Dendritic cell treated with granulocyte-macrophage colony-stimulating factor and Interleukin-4, amounts not matched to agents 40 ng/mL and 50 ng/mL, for 4 days (primary cell): Measurements from ENCODE around the gene PCDHA12.

ENCODE experiments used
- H3K27ac Mint-ChIP-seq: one replicate; pipeline ENCODE4 v1.8.0; 2022; ENCODE audit warnings: mild to moderate bottlenecking, mixed read lengths
- H3K27me3 Mint-ChIP-seq: one replicate; pipeline ENCODE4 v1.8.0; 2022; ENCODE audit warnings: mild to moderate bottlenecking, mixed read lengths
- H3K36me3 Mint-ChIP-seq: one replicate; pipeline ENCODE4 v1.8.0; 2022; ENCODE audit warnings: low read depth, mixed read lengths
- H3K4me1 Mint-ChIP-seq: one replicate; pipeline ENCODE4 v1.8.0; 2022; ENCODE audit warnings: low read depth, mixed read lengths
- H3K4me3 Mint-ChIP-seq: one replicate; pipeline ENCODE4 v1.8.0; 2022; ENCODE audit warnings: mild to moderate bottlenecking, moderate library complexity, mixed read lengths
- H3K9me3 Mint-ChIP-seq: one replicate; pipeline ENCODE4 v1.8.0; 2022; ENCODE audit warnings: mixed read lengths
- intact Hi-C: fragments of 100-400 bp; cut with micrococcal nuclease; formaldehyde crosslinking; loops from one replicate; pipeline ENCODE4 v1.15.0; 2022

The PCDHA12 gene

GRCh38 chr5:140877262-140877581 lies 2.1 kb downstream of the PCDHA12 start:
- Mint-ChIP-seq H3K27me3 (peaks cover 29% of the 10 kb centered on the region), H3K27ac (no peak overlapping the region), H3K36me3 (no peaks in the 10 kb centered on the region), H3K4me1 (no peaks in the 10 kb centered on the region), H3K9me3 (peaks cover 61% of the 10 kb centered on the region), H3K4me3 (no peak overlapping the region)
- intact Hi-C loops = no loop called here

- no peak within 1 kb of the TSS for H3K4me3 Mint-ChIP-seq
- H3K27ac Mint-ChIP-seq = no peak within 1 kb of the TSS
- peaks cover 62% of the 10 kb centered on the region for H3K9me3 Mint-ChIP-seq
- H3K4me1 Mint-ChIP-seq = no peaks in the 10 kb centered on the region
- H3K36me3 Mint-ChIP-seq = no peaks in the 10 kb centered on the region
- intact Hi-C loops = no loop called here
- peaks cover 26% of the 10 kb centered on the region for H3K27me3 Mint-ChIP-seq
Observed at GRCh38 chr5:140881889-140882590, 6.9 kb downstream of the PCDHA12 start, which contains the start of gene PCDHA13. Gene PCDHA13, plus strand, starts transcription at chr5:140882124. Its CDS starts 145 bp downstream, at chr5:140882269.

- no peaks in the 10 kb centered on the region for H3K4me1 Mint-ChIP-seq
- H3K9me3 Mint-ChIP-seq = peaks cover 62% of the 10 kb centered on the region
- intact Hi-C loops = no loop called here
- no peak overlapping the region for H3K27ac Mint-ChIP-seq
- H3K4me3 Mint-ChIP-seq = no peak overlapping the region
- H3K36me3 Mint-ChIP-seq = no peaks in the 10 kb centered on the region
- H3K27me3 Mint-ChIP-seq = peaks cover 21% of the 10 kb centered on the region
Observed at GRCh38 chr5:140882591-140882899, 7.4 kb downstream of the PCDHA12 start.

GRCh38 chr5:140883373-140883772 lies 8.3 kb downstream of the PCDHA12 start:
- Mint-ChIP-seq H3K27me3 (peaks cover 21% of the 10 kb centered on the region), H3K9me3 (peaks cover 66% of the 10 kb centered on the region), H3K27ac (no peak overlapping the region), H3K36me3 (no peaks in the 10 kb centered on the region), H3K4me1 (no peaks in the 10 kb centered on the region), H3K4me3 (no peak overlapping the region)
- intact Hi-C loops = no loop called here

- intact Hi-C loops = no loop called here
- Mint-ChIP-seq H3K36me3 (no peaks in the 10 kb centered on the region), H3K4me1 (no peaks in the 10 kb centered on the region), H3K27ac (no peak overlapping the region), H3K4me3 (no peak overlapping the region), H3K9me3 (peaks cover 60% of the 10 kb centered on the region), H3K27me3 (peaks cover 21% of the 10 kb centered on the region)
Observed at GRCh38 chr5:140883927-140884697, 9.0 kb downstream of the PCDHA12 start.

GRCh38 chr5:140916325-140916724 lies 41.2 kb downstream of the PCDHA12 start:
- Mint-ChIP-seq H3K4me3 (no peak overlapping the region), H3K27me3 (no peaks in the 10 kb centered on the region), H3K36me3 (no peaks in the 10 kb centered on the region), H3K4me1 (no peaks in the 10 kb centered on the region), H3K9me3 (peaks cover 53% of the 10 kb centered on the region), H3K27ac (no peak overlapping the region)
- intact Hi-C loops = no loop called here

DNA sequence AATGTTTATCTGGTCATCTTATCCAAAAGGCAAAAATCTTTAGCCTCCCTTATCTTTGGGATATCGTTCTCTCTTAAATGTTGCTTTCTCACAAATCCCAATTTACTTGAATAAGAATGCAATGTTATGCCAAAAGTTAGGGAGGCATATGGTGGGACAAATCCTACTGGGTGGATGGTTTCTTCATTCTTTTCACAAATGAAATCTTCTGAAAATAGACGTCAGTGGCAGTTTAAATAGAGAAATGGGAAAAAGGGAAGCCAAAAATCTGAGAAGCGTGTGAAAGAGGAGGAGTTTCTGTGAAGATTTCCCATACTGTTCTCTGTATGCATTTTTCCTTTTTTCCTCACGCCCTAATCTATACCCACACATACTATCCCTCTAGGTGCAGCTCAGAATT lies 48.5 kb downstream of the PCDHA12 start:
- H3K4me1 Mint-ChIP-seq = peaks cover 8% of the 10 kb centered on the region
- intact Hi-C loops = no loop called here
- peaks cover 37% of the 10 kb centered on the region for H3K27me3 Mint-ChIP-seq
- no peaks in the 10 kb centered on the region for H3K36me3 Mint-ChIP-seq
- no peak overlapping the region for H3K27ac Mint-ChIP-seq
- peaks cover 29% of the 10 kb centered on the region for H3K9me3 Mint-ChIP-seq
- no peak overlapping the region for H3K4me3 Mint-ChIP-seq

DNA sequence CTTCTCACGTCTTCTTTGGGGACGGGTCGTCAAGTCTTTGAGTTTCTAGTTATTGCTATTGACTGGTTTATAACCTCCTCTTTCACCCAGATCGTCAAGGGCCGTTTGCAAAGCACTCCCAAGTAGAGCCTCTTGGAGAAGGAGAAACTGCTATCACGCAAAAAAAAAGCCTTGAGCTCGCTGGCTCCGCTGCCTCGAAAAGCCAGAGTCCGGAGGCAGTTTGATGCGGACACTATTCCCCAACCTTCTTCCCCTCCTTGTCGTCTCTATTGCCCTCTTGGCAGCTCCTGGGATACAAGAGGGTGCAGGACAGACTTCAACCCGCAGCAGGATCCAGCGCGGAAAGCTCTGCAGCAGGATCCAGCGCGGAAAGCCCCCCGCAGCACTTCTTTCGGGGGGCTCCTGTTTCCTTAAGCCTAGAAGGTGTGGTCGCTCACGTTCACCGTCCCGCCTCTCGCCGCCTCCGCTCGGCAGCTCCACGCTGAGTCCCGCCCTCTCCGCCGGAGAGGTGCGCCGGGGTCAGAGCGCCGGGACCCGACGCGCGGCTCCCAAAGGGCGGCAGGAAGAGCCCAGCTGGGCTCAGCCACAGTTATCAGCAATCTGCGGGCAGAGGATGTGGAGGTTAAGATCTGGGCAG lies 50.8 kb downstream of the PCDHA12 start, which contains the start of gene PCDHAC1:
Gene PCDHAC1 (plus strand): TSS at position 494 of the 637 bp plus-strand sequence. CDS start 594 bp downstream, outside the sequence.
- peaks cover 44% of the 10 kb centered on the region for H3K27me3 Mint-ChIP-seq

DNA sequence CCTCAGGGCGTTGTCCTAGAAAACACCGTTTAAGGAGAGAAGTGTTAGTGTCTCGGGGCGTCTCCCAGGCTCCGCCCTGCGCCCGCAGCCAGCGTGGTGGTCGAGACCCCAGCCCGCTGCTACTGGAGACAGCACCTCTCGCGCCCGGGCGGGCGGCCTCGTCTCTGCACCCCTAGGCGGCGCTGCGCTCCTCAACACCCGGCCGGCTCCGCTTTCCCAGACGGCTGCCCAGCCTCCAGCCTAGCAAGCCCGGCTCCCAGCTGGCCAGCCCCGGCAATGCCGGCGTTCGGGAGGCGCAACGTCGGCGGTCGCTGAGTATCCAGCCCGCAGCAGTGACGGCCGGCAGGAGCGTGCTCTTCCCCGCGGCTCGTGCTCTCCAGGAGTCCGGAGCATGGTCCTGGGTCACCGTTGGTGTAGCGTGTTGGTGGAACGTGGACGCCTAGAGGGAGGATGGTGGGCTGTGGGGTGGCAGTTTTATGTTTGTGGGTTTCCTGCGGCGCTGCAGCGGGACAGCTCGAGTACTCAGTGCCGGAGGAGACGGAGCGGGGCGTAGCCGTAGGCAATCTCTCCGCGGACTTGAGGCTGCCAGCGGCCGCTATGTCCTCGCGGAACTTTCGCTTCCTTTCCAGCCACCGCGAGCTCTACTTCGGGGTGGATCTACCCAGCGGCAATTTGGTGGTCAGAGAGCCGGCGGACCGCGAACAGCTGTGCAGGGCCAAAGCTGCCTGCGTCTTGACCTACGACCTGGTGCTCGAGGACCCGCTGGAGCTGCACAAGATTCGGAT lies 51.5 kb downstream of the PCDHA12 start:
- peaks cover 33% of the 10 kb centered on the region for H3K9me3 Mint-ChIP-seq
- H3K27me3 Mint-ChIP-seq = peaks cover 44% of the 10 kb centered on the region
- H3K4me3 Mint-ChIP-seq = peak overlapping the region; percentile 39
- H3K4me1 Mint-ChIP-seq = peaks cover 8% of the 10 kb centered on the region
- intact Hi-C loops = no loop called here
- H3K27ac Mint-ChIP-seq = no peak overlapping the region
- H3K36me3 Mint-ChIP-seq = no peaks in the 10 kb centered on the region

More for the DNA sequence above, 50.8 kb downstream of the PCDHA12 start, which contains the start of gene PCDHAC1:
- no peak within 1 kb of the TSS for H3K27ac Mint-ChIP-seq
- intact Hi-C loops = no loop called here
- H3K9me3 Mint-ChIP-seq = peaks cover 33% of the 10 kb centered on the region
- peaks cover 8% of the 10 kb centered on the region for H3K4me1 Mint-ChIP-seq
- H3K4me3 Mint-ChIP-seq = peak within 1 kb of the TSS; percentile 39
- H3K36me3 Mint-ChIP-seq = no peaks in the 10 kb centered on the region

GRCh38 chr5:140927228-140927573 lies 52.1 kb downstream of the PCDHA12 start:
- Mint-ChIP-seq H3K27ac (no peak overlapping the region), H3K4me1 (peaks cover 8% of the 10 kb centered on the region), H3K27me3 (peaks cover 44% of the 10 kb centered on the region), H3K9me3 (peaks cover 33% of the 10 kb centered on the region), H3K36me3 (no peaks in the 10 kb centered on the region), H3K4me3 (peak overlapping the region; percentile 23)
- intact Hi-C loops = no loop called here
